CD4-positive, alpha-beta T cell treated with Interleukin-17A for 4 hours (primary cell): Measurements from ENCODE around the gene EHD4.

Source experiments
- DNase-seq: peaks from one replicate; pipeline ENCODE4 v3.0.0-alpha.2; 2020; ENCODE audit warnings: mixed read lengths

Gene EHD4

GRCh38 chr15:41852736-41853590, 119.4 kb downstream of the EHD4 start:
- DNase-seq = no peak

- DNase-seq = no peak
These were observed 120.5 kb downstream of the EHD4 start for GRCh38 chr15:41851755-41852370.

GRCh38 chr15:41851167-41851523, 121.2 kb downstream of the EHD4 start:
- DNase-seq = no peak

- no peak for DNase-seq
These were observed 121.7 kb downstream of the EHD4 start for GRCh38 chr15:41850482-41851166.

- DNase-seq = no peak
These were observed 122.5 kb downstream of the EHD4 start for GRCh38 chr15:41849861-41850260.

GRCh38 chr15:41849204-41849603, 123.2 kb downstream of the EHD4 start:
- DNase-seq = no peak

GRCh38 chr15:41848631-41849030, 123.7 kb downstream of the EHD4 start:
- no peak for DNase-seq

- DNase-seq = no peak
These were observed 124.4 kb downstream of the EHD4 start for GRCh38 chr15:41847981-41848380.

GRCh38 chr15:41847206-41847605, 125.2 kb downstream of the EHD4 start:
- DNase-seq = no peak
